C4-2B (cell line): ENCODE measurements around the gene PIK3R4.

Experiments used
- CTCF ChIP-seq: fragments of 450-650 bp; conservative IDR thresholded peaks from 2 replicates; pipeline ENCODE4 v1.5.1; 2017; ENCODE audit warnings: mild to moderate bottlenecking
- ZFX ChIP-seq: fragments of 450-650 bp; IDR thresholded peaks from 2 replicates; pipeline ENCODE4 v1.6.1; 2017

GRCh38 chr3:130748467-130748861 is 1.8 kb upstream of the PIK3R4 start:
- TF ChIP-seq CTCF (no peak), ZFX (no peak)
